Adrenal gland (tissue), 5 donors: ENCODE measurements around the gene TRIP12.

Experiments used
- CTCF ChIP-seq, 6 experiments: fragments of 450-650 bp in 4 of 6; fragments of 200-600 bp in 2 of 6; sonication (generic) in 1 of 6; IDR thresholded peaks; 1 replicate in 5 of 6; 2 replicates in 1 of 6; pipeline versions ENCODE4 v1.5.1 to v1.8.0; 2016 to 2021; ENCODE audit warnings: antibody characterized with exemption in 6 of 6, mild to moderate bottlenecking in 2 of 6, moderate library complexity in 1 of 6
- POLR2A ChIP-seq, 2 donors: fragments of 450-650 bp; IDR thresholded peaks; one replicate each; pipeline ENCODE4 v1.6.1; 2017; ENCODE audit warnings: antibody characterized with exemption in 2 of 2, mild to moderate bottlenecking in 2 of 2, moderate library complexity in 1 of 2
- donor health status: DM: no; HTN: no; CAD: no.

- TF ChIP-seq CTCF (IDR thresholded peaks at IDR 0.05) (no peak), POLR2A (IDR thresholded peaks at IDR 0.05) (no peak)
Measured at GRCh38 chr2:229815858-229816257, 106.0 kb downstream of the TRIP12 start.
